Amniotic epithelial cell (primary cell): Measurements from ENCODE around the gene ACVR2B.
A peak's percentile ranks its signal among the peaks of the same experiment; 100 is the strongest.

ENCODE experiments used
- DNase-seq: peaks from one replicate; pipeline ENCODE4 v3.0.0-alpha.2; 2010; ENCODE audit warnings: low read depth

ACVR2B gene

GRCh38 chr3:38488949-38489348 lies 35.3 kb downstream of the ACVR2B start:
- DNase-seq = no peak

GRCh38 chr3:38489766-38490165 lies 36.1 kb downstream of the ACVR2B start:
- no peak for DNase-seq

GRCh38 chr3:38490281-38491030 lies 36.8 kb downstream of the ACVR2B start:
- no peak for DNase-seq

GRCh38 chr3:38491215-38491614 lies 37.5 kb downstream of the ACVR2B start:
- no peak for DNase-seq

- DNase-seq = no peak
Measured at GRCh38 chr3:38493031-38493430, 39.3 kb downstream of the ACVR2B start.

- DNase-seq = peak; percentile 82
Measured at GRCh38 chr3:38496131-38496910, 42.6 kb downstream of the ACVR2B start, which contains the start of gene EXOG. Gene EXOG, plus strand, starts transcription at chr3:38496340. Its CDS starts 28 bp downstream, at chr3:38496368.

- DNase-seq = peak; percentile 67
Measured at GRCh38 chr3:38497031-38497430, 43.3 kb downstream of the ACVR2B start.

- DNase-seq = no peak
Measured at GRCh38 chr3:38500688-38501417, 47.2 kb downstream of the ACVR2B start.

- DNase-seq = no peak
Measured at GRCh38 chr3:38507120-38507519, 53.4 kb downstream of the ACVR2B start.

- no peak for DNase-seq
Measured at GRCh38 chr3:38509732-38510131, 56.0 kb downstream of the ACVR2B start.

GRCh38 chr3:38510631-38511030 lies 56.9 kb downstream of the ACVR2B start:
- DNase-seq = no peak

- DNase-seq = peak; percentile 7
Measured at GRCh38 chr3:38511546-38511945, 57.9 kb downstream of the ACVR2B start.

- DNase-seq = no peak
Measured at GRCh38 chr3:38515367-38515766, 61.7 kb downstream of the ACVR2B start.

- no peak for DNase-seq
Measured at GRCh38 chr3:38516669-38517068, 63.0 kb downstream of the ACVR2B start.

GRCh38 chr3:38519000-38519399 lies 65.3 kb downstream of the ACVR2B start:
- DNase-seq = peak; percentile 44

GRCh38 chr3:38519651-38520050 lies 66.0 kb downstream of the ACVR2B start:
- DNase-seq = no peak

- peak; percentile 57 for DNase-seq
Measured at GRCh38 chr3:38521391-38521987, 67.8 kb downstream of the ACVR2B start.

GRCh38 chr3:38522002-38522401 lies 68.3 kb downstream of the ACVR2B start:
- DNase-seq = no peak

- DNase-seq = peak; percentile 56
Measured at GRCh38 chr3:38524141-38524739, 70.5 kb downstream of the ACVR2B start.

GRCh38 chr3:38526792-38527191 lies 73.1 kb downstream of the ACVR2B start:
- DNase-seq = no peak

GRCh38 chr3:38528457-38528856 lies 74.8 kb downstream of the ACVR2B start:
- no peak for DNase-seq

- no peak for DNase-seq
Measured at GRCh38 chr3:38532529-38532928, 78.8 kb downstream of the ACVR2B start.
